Esophagus muscularis mucosa (tissue), 4 donors: ENCODE measurements around the gene UMPS.

ENCODE experiments used
- CTCF ChIP-seq, 3 experiments: fragments of 200-600 bp in 2 of 3; fragments of 450-650 bp in 1 of 3; sonication (generic) in 2 of 3; IDR thresholded peaks; one replicate each; pipeline ENCODE4 v1.5.1; 2017 to 2019; ENCODE audit warnings: antibody characterized with exemption in 3 of 3, mild to moderate bottlenecking in 2 of 3, moderate library complexity in 1 of 3
- EP300 ChIP-seq: sonication (generic); formaldehyde crosslinking; IDR thresholded peaks from one replicate; pipeline ENCODE4 v1.6.1; 2017; ENCODE audit warnings: antibody characterized with exemption
- POLR2A ChIP-seq: fragments of 450-650 bp; IDR thresholded peaks from one replicate; pipeline ENCODE4 v1.6.1; 2017; ENCODE audit warnings: antibody characterized with exemption, moderate library complexity, mild to moderate bottlenecking, low read depth
- POLR2AphosphoS5 ChIP-seq, 2 donors: sonication (generic); formaldehyde crosslinking; IDR thresholded peaks; one replicate each; pipeline ENCODE4 v1.6.1; 2017; ENCODE audit warnings: antibody characterized with exemption in 2 of 2

- no peak for TF ChIP-seq POLR2A
- no peak for TF ChIP-seq CTCF (IDR thresholded peaks at IDR 0.05)
- no peak for TF ChIP-seq EP300
- no peak for TF ChIP-seq POLR2AphosphoS5 (IDR thresholded peaks at IDR 0.05)
Observed at GRCh38 chr3:124696006-124696405, 34.2 kb upstream of the UMPS start.
